NCI-H345 treated with DMSO at 0.1 percent for 48 hours (cell line): Measurements from ENCODE around the gene PTPN11.
"Not testable (repeated sequence)": the region's sequence is repeated elsewhere in the genome, so short reads cannot be mapped to it uniquely, and the experiment has no call there.

Source experiments
- DNase-seq: peaks from one replicate; lab custom pipeline; 2025; ENCODE audit not compliant: unreplicated experiment; lab: John Stamatoyannopoulos, UW

PTPN11 gene

GRCh38 chr12:112409064-112409905 lies 9.5 kb upstream of the PTPN11 start, which contains the start of gene RPL6:
Gene RPL6 (minus strand): TSS chr12:112409605. CDS start chr12:112408656, 949 bp downstream.
- DNase-seq = peak; percentile 73

- DNase-seq = no peak
These were observed 8.9 kb upstream of the PTPN11 start for GRCh38 chr12:112409906-112410244.

GRCh38 chr12:112413855-112414625 lies 4.7 kb upstream of the PTPN11 start:
- DNase-seq = no peak

GRCh38 chr12:112415457-112415856 lies 3.3 kb upstream of the PTPN11 start:
- not testable (repeated sequence) for DNase-seq

- DNase-seq = no peak
These were observed 507 bp upstream of the PTPN11 start for GRCh38 chr12:112418273-112418607.

GRCh38 chr12:112419297-112420133 lies 768 bp downstream of the PTPN11 start:
- DNase-seq = no peak

- DNase-seq = no peak
These were observed 2.0 kb downstream of the PTPN11 start for GRCh38 chr12:112420740-112421139.

GRCh38 chr12:112421363-112421762 lies 2.6 kb downstream of the PTPN11 start:
- no peak for DNase-seq

- DNase-seq = no peak
These were observed 3.8 kb downstream of the PTPN11 start for GRCh38 chr12:112422531-112422930.

GRCh38 chr12:112424126-112424525 lies 5.4 kb downstream of the PTPN11 start:
- no peak for DNase-seq

- no peak for DNase-seq
These were observed 7.0 kb downstream of the PTPN11 start for GRCh38 chr12:112425582-112426382.

GRCh38 chr12:112427760-112428159 lies 9.0 kb downstream of the PTPN11 start:
- DNase-seq = no peak

GRCh38 chr12:112430929-112431328 lies 12.2 kb downstream of the PTPN11 start:
- DNase-seq = no peak

GRCh38 chr12:112431965-112432364 lies 13.2 kb downstream of the PTPN11 start:
- DNase-seq = no peak

GRCh38 chr12:112433551-112433950 lies 14.8 kb downstream of the PTPN11 start:
- DNase-seq = no peak

GRCh38 chr12:112438645-112439044 lies 19.9 kb downstream of the PTPN11 start:
- DNase-seq = not testable (repeated sequence)

- DNase-seq = no peak
These were observed 21.0 kb downstream of the PTPN11 start for GRCh38 chr12:112439769-112440168.

- not testable (repeated sequence) for DNase-seq
These were observed 21.9 kb downstream of the PTPN11 start for GRCh38 chr12:112440653-112441052.

GRCh38 chr12:112443916-112444315 lies 25.2 kb downstream of the PTPN11 start:
- DNase-seq = no peak

- DNase-seq = no peak
These were observed 27.4 kb downstream of the PTPN11 start for GRCh38 chr12:112446008-112446725.
